ENCODE results near the gene FDXACB1. TPM values are rescaled to one million over a fixed set of nuclear protein-coding genes. Genes with fewer than 3 reads are reported as not detected.

Gene FDXACB1
- total and polyA plus RNA-seq, 9 of the 15 experiments (the other 6 are each of a cell fraction or from before 2014, with no cell fraction given): 3.2 to 7.5 (median 5.3) TPM

GRCh38 chr11:111829185-111829968 lies 49.6 kb downstream of the FDXACB1 start:
- no TSS peak for BruUV-seq (replicated peaks)
- H3K79me2 ChIP-seq (ENCODE audit: control insufficient read depth, insufficient read depth, low read length): no peaks in the 10 kb centered on the region
- ChIA-PET POLR2A (interaction anchor here (0.7 to 1.5 kb wide), 2 partner anchors 10 to 28 kb away, joined by 3 to 6 read pairs; no protein-coding TSS in a partner anchor), CTCF (ENCODE audit: low intra/inter-chr PET ratio) (interaction anchor here (0.5 kb wide), 1 partner anchor 223 kb away, joined by 3 read pairs; no protein-coding TSS in a partner anchor)
- H3K4me1 ChIP-seq (replicated peaks in 1 of 2; ENCODE audit: control insufficient read depth in 2 of 2, insufficient read depth in 2 of 2, low read length in 2 of 2): no peaks in the 10 kb centered on the region
- H3K4me2 ChIP-seq (ENCODE audit: insufficient read depth, low read length): no peak overlapping the region
- TF ChIP-seq, protein P1, sequence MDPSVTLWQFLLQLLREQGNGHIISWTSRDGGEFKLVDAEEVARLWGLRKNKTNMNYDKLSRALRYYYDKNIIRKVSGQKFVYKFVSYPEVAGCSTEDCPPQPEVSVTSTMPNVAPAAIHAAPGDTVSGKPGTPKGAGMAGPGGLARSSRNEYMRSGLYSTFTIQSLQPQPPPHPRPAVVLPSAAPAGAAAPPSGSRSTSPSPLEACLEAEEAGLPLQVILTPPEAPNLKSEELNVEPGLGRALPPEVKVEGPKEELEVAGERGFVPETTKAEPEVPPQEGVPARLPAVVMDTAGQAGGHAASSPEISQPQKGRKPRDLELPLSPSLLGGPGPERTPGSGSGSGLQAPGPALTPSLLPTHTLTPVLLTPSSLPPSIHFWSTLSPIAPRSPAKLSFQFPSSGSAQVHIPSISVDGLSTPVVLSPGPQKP (CRISPR knock-in tag; IDR thresholded peaks at IDR 0.05): no peak
- TF ChIP-seq CHCHD3 (CRISPR knock-in tag; IDR thresholded peaks at IDR 0.05) (no peak), ZBED1 (IDR thresholded peaks at IDR 0.05) (no peak), ZFP36 (IDR thresholded peaks at IDR 0.05; ENCODE audit: low read depth, low read length, partially characterized antibody) (no peak), ZNF277 (CRISPR knock-in tag; IDR thresholded peaks at IDR 0.05; ENCODE audit: borderline replicate concordance) (no peak), ZNF274 (IDR thresholded peaks at IDR 0.05; ENCODE audit: borderline replicate concordance, low read depth, low read length) (no peak), FIP1L1 (IDR thresholded peaks at IDR 0.05; ENCODE audit: low read depth, low read length, poor library complexity, severe bottlenecking) (no peak), CBX8 (IDR thresholded peaks at IDR 0.05; ENCODE audit: borderline replicate concordance, extremely low read depth, low read depth, low read length, poor library complexity, severe bottlenecking) (no peak), ZNF23 (CRISPR knock-in tag; IDR thresholded peaks at IDR 0.05) (no peak)
- TF ChIP-seq, protein P2, sequence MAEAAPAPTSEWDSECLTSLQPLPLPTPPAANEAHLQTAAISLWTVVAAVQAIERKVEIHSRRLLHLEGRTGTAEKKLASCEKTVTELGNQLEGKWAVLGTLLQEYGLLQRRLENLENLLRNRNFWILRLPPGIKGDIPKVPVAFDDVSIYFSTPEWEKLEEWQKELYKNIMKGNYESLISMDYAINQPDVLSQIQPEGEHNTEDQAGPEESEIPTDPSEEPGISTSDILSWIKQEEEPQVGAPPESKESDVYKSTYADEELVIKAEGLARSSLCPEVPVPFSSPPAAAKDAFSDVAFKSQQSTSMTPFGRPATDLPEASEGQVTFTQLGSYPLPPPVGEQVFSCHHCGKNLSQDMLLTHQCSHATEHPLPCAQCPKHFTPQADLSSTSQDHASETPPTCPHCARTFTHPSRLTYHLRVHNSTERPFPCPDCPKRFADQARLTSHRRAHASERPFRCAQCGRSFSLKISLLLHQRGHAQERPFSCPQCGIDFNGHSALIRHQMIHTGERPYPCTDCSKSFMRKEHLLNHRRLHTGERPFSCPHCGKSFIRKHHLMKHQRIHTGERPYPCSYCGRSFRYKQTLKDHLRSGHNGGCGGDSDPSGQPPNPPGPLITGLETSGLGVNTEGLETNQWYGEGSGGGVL (CRISPR knock-in tag; IDR thresholded peaks at IDR 0.05): no peak
- no peak overlapping the region for H3K27ac ChIP-seq (ENCODE audit: extremely low read depth, low read depth, low read length)
- ATAC-seq (no peak), FAIRE-seq (no peak), DNase-seq (ENCODE audit: extremely low read depth in 1 of 4, low spot score in 3 of 4) (no peak)
- H3K9ac ChIP-seq (ENCODE audit: insufficient read depth in 1 of 2, low read depth in 2 of 2, low read length in 2 of 2): no peak overlapping the region
- H3K9me3 ChIP-seq (replicated peaks; ENCODE audit: control insufficient read depth, insufficient read depth, low read depth, low read length): no peaks in the 10 kb centered on the region
- H3K9me1 ChIP-seq (ENCODE audit: control insufficient read depth, insufficient read depth, low read length): no peaks in the 10 kb centered on the region
- in situ Hi-C loops (cut with MboI): no loop called here
- H3K4me3 ChIP-seq: no peak overlapping the region
- 70% methylated on average over 5 of the region's 5 CpGs for WGBS (ENCODE audit: insufficient coverage, low coverage, missing lambda C conversion rate)
- no peak overlapping the region for H2AFZ ChIP-seq (ENCODE audit: low read depth, low read length)
- intact Hi-C loops (cut with micrococcal nuclease): no loop called here
- peaks cover 3% of the 10 kb centered on the region; the same call in 1 of the 3 replicates for H3K36me3 ChIP-seq (ENCODE audit: control insufficient read depth, insufficient read depth, low read length)
- no peaks in the 10 kb centered on the region for H4K20me1 ChIP-seq (replicated peaks; ENCODE audit: control insufficient read depth, insufficient read depth, low read length)
- H3K27me3 ChIP-seq (ENCODE audit: control insufficient read depth in 2 of 2, insufficient read depth in 2 of 2, low read length in 2 of 2): no peaks in the 10 kb centered on the region

All from K562 (cell line).